Activated effector memory CD4-positive, alpha-beta T cell treated with Interleukin-2 at 50 U/mL for 16 hours (primary cell): ENCODE measurements around the gene FAM185A.
"Not testable (repeated sequence)": the region's sequence is repeated elsewhere in the genome, so short reads cannot be mapped to it uniquely, and the experiment has no call there.

ENCODE experiments used
- DNase-seq: peaks from one replicate; pipeline ENCODE4 v3.0.0-alpha.2; 2020

The FAM185A gene

DNA sequence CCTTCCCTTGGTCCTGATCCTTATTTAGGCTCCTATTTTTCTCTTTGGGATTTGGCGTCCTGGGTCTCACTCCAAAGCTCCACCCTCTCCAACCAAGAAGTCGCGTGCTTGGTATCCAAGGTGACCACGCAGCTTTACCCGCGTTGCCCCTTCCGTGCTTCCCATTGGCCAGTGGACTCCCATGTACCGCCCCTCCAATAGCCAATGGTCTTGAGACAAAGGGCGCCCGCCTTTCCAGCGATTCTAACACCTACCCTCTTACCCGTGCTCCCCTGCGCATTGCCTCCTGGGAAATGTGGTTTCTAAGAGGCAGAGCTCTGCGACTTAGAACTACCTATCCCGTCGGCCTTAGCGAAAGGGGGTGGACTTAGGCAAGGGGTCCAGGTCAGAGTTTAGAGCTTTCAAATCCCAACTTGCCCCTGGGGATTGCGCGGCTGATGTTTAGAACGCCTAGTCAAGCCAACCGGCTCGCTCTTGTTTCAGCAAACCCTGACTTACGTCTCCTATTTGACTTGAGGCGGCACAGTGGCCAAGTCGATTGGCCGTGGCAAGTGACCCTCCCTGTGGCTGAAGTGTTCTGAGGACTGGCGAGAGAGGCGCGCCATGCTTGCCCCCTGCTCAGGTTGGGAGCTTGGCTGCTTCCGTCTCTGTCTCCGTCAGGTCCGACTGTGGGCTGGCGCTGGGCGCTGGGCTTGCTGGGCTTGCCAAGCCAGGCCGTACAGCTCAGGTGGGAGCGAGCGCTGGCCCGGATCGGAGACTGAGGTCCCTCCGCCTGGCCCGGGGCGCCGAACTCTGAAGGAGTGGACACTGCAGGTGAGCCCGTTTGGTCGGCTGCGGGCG is at the start of gene FAM185A:
Gene FAM185A, plus strand, starts transcription at position 395 of the 840 bp plus-strand sequence. Its CDS starts 209 bp downstream, at position 604.
- peak; percentile 90 for DNase-seq

DNA sequence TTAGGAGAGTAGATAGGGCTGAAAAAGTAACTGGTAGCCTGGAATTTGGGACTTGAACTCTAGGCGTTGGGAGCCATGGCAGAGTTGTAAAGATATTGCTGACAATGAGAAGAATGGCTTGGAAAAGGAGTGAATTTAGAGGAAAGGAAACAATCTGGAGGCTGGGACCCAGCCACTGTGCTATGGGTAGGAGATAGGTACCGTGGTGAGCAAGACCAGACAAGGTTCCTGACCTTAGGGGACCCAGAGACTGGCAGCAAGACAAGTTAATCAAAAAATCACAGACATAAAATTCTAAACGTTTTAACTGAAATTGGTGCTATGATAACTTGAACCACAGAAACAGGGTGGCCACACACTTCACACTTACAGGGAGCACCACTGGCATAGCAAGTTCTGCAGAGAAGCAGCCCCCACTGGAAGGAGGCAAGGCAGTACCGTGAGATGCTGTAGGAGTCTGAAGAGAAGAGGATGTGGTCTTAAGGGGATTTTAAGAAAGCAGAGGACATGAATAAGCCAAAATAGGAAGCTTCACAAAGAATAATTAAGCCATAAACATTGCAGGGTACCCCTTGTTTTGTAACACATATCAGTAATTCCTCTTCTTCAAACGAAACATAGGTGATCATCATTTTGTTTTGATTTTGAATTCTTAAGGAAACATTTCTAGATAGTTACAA is 35.6 kb upstream of the FAM185A start:
- DNase-seq: not testable (repeated sequence)

DNA sequence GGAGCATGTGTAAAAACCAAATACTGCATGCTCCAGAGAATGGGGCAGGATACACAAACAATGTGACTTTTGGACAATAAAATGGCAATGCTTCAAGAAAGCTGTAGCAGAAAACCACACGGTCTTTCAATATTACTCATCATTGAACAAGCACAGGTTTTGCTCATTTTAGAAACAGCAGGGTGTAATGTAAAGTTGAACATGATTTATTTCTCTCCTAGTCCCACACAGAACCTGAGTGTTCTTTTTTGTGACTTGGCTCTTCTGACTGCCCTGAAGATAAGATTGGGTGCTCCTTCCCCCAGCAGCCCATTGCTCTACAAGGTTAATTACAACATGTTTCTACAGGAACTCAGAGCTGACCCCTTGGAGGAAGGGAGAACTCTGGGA is 35.1 kb upstream of the FAM185A start:
- DNase-seq: not testable (repeated sequence)

DNA sequence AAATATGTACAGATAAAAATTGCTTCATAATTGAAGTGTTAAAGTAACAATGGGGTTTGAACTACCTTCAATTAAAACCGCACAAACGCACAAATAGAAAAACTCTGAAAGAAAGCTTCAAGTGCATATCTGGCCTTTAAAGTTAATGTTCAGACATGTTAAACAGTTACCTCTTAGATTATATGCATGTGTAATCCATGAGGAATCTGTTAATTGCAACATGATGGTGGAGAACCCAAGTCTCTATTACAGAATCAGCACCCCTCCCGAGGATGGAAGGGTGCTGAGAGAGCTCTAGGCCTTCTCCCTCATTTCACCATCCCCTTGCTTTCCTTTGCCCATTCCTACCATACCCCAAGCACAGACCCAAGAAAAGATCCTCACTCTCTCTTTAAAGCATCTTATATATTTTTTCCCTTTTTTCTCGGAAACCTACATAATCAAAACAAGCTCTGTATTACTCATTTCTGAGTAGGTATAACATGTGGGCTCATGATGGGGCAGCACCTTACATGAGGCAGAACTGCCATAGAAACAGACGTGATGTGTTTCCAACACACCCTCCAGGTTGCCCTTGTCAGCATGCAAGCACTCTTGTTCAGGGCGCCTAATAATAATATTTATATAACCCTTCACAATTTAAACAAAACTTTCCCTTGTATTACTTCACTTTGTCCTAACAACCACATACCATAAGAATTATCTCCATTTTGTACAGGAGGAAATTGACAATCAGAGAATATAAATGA is 33.9 kb upstream of the FAM185A start:
- DNase-seq: not testable (repeated sequence)

DNA sequence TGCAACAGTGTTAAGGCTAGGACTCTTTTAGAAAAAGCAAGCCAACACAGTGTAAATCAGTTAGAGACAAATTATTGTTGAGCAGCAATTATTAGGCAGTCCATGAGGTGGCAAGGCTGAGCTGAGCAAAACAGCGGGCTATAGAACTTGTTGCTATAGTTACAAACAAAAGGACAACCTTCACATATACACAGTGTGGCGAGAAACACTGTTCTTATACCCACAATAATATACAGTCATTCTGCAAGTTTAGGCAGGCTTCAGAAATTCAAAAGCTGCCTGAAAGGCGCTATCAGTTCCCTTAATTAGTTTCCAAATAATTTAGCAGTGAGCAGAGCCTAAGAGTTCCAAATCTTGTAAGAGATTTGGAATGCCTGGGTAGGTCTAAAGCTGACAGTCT is 33.1 kb upstream of the FAM185A start:
- not testable (repeated sequence) for DNase-seq

DNA sequence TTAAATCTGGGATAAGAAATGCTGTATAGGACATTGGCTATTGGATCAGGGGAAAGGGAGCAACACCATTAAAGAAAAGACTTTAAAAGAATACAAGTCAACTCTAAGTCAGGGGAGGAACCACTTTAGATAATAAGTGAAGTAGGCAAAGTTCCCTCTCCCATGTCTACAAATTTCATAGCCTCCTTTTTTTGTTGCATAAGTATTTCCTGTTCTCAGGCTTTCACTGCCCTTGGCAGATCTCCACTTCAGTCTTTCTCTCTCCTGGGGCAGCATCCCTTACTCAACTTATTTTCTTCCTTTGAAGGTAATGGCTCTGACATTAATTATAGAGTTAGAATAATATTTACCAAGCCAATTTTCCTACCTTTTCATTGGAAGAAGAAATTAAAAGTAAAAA is 30.3 kb upstream of the FAM185A start:
- not testable (repeated sequence) for DNase-seq

DNA sequence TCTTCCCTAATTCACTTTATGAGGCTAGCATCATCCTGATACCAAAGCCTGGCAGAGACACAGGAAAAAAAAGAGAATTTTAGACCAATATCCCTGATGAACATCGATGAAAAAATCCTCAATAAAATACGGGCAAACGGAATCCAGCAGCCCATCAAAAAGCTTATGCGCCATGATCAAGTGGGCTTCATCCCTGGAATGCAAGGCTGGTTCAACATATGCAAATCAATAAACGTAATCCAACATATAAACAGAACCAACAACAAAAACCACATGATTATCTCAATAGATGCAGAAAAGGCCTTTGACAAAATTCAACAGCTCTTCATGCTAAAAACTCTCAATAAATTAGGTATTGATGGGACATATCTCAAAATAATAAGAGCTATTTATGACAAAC is 22.6 kb upstream of the FAM185A start:
- DNase-seq: not testable (repeated sequence)

DNA sequence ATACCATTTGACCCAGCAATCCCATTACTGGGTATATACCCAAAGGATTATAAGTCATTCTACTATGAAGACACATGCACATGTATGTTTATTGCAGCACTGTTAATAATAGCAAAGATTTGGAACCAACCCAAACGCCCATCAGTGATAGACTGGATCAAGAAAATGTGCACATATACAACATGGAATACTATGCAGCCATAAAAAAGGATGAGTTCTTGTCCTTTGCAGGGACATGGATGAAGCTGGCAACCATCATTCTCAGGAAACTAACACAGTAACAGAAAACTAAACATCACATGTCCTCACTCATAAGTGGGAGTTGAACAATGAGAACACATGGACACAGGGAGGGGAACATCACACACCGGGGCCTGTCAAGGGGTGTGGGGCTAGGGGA is 19.1 kb upstream of the FAM185A start:
- DNase-seq: not testable (repeated sequence)

DNA sequence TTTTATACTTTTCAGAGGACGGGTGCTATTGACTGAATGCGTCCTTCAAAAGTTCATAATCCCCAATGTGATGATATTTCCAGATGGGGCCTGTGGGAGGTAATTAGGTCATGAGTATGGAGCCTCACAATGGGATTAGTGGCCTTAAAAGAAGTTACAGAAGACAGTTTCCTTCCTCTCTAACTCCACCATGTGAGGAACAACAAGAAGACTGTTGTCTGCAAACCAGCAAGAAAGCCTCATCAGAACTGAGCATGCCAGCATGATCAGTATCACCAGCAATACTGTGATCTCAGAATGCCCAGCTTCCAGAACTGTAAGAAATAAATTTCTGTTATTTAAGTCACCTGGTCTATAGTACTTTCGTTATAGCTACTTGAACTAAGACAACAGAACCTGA is 18.4 kb upstream of the FAM185A start:
- DNase-seq: not testable (repeated sequence)

DNA sequence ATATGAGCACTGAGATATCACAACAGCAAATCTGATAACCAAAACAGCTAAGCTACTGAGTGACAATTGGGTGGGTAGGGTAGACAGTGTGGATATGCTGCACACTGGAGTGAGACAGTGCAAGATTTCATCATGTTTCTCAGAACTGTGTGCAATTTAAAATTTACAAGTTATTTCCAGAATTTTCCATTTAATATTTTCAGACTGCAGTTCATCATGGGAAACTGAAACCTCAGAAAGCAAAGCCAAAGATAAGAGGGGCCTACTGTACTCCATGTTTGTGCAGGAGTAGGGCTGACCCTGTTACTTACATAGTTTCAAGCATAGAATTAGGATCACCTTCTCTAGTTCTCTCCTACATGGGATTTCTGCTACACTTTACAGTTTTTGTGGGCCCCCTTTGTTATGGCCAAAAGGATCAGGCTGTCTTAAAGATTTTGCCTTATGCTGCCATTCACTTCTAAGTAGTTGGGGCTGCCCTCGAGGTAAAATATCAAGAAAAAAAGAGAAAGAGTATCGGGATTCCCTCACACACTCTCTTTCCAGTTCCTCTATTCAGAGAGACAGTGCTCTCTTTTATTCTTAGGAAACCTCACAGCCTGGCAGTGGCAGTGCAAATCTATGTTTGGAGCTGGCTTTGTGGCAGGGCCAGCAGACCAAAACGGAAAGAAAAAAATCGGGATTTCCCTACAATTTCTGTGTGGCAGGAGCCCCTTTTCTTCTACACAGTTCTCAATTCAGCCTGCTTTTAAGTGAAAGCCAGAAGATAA is 6.6 kb upstream of the FAM185A start:
- not testable (repeated sequence) for DNase-seq

DNA sequence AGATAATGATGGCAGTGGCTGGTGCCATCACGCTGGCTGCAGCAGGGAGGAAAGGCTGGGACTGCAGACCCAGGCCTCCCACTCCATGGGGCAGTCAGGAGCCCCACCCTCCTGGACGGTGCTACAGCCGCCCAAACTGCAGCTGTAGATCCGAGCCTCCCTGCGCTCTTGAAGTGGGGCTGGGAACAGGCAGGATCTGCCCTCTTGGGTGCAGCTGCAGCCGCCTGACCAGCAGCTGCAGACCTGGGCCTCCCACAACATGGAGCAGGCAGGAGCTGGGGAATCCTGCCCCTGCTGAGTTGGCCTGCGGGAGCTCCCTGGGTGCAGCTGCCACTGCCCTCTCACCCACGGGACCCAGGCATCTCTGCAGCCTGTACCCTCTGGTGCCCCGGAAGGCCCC is 4.9 kb upstream of the FAM185A start:
- not testable (repeated sequence) for DNase-seq

DNA sequence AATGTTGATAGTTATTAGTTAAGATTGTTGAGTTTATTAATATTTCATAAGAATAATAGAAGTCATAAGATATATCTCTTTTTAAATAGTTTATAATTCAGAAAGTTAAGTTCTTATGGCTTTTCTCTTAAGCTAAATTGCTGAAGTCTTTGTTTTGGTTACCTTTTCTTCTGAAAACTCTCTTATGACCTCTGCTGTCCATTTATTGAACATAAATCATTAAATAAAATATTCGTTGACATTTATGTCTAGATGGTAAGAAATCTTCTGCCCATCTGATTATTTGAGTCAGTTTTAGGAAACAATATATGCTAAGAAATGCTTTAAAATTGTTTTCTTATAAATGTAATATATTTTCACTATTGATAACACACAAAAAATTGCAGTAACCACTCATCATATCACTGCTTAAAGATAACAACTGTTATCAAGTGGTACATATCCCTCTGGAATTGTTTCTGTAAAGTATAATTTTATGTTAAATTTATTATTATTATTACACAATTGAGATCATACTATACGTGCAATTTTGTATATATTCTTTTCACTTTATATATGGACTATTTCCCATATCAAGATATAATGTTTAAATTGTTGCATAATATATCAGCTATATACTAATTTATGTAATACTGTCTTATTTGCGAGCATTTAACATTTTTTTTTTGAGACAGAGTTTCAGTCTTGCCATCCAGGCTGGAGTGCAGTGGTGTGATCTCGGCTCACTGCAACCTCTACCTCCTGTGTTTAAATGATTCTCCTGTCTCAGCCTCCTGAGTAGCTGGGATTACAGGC is 3.1 kb upstream of the FAM185A start:
- DNase-seq: not testable (repeated sequence)

DNA sequence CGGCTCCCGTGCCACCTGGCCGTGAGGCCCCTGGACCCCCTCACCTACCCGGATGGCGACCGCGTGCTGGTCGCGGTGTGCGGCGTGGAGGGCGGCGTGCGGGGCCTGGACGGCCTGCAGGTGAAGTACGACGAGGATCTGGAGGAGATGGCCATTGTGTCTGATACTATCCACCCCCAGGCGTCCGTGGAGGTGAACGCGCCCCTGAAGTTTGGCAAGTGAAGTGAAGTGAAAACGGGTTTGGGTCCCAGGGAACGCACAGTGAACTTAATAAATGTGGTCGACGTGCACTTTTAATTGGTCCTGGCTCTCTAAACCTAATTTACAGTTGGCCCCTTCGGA is 617 bp downstream of the FAM185A start:
- DNase-seq: not testable (repeated sequence)

DNA sequence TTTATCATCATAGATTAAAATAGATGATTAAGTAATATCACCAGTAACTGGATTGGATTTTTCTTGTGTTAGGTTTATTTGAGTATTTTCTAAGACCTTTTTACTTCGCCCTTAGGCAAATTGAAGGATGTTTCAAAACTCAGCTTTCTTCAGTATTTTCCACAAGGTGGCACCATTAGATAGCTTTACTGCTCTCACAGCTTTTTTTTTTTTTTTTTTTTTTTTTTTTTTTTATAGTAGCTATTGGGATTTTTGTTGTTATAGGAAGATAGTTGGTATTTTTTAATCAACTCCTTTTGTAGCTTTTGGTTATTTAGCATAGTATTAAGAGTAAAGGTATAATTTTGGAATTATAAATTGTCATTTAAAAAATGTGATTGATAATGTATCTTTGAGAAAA is 9.4 kb downstream of the FAM185A start:
- not testable (repeated sequence) for DNase-seq

DNA sequence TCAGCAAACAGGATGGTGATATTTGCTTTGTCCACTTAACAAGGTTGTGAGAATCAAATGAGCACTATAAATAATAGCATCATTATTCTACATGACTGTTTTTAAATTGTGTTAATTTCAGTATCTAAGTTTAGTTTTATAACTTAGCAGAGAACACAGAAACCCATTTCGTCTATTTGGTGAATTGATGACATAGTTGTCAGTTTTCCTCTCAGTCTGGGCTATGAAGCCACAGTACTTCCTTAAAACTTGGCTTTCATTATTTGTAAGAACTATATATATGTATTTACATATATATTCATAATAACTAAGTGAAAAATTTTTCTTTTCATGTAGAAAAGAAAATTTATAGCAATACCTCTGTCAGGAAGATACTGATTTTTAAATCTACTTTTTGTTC is 11.1 kb downstream of the FAM185A start:
- not testable (repeated sequence) for DNase-seq

DNA sequence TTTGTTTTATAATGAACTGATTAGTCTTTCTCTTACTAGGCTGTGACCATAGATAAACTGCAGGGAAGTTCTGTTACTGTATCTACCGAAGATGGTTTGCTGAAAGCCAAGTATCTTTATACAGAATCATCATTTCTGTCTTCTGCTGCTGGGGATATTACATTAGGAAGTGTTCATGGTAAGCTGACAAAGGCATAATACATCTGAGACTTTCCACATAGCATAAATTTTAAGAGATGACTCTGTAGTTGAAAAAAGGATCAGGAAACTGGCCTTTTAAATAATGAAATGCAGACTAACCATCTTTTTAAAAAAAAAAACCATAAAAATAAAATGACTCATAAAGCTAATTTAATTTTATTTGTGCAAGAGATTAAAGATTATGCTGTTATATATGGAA is 12.4 kb downstream of the FAM185A start:
- not testable (repeated sequence) for DNase-seq

DNA sequence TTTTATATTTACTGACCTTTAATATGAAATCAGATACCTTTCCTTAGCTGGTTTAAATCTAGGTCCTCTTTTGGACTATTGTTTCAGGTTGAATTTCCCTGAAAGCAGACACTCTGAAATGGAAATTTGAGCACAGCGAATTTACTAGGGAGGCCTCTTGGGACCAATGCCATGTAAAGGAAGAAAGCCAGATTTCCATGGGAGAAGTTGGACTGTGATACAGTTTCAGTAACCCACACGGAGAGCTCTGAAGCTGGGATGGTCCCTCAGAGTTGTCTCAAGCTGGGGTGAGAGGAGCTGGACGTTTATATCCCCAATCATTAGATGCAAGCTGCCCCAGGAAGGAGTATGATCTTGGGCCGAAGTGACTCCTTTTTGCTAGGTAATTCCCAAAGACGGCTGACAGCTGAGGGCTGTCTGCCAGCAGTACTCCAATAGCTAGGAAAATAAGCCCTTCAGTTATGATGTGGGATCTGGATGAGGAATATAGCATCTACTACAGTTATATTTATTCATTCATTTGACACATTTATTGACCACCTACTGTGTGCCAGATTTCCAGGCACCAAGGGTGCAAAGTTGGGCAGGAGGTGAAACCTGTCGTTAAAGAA is 14.6 kb downstream of the FAM185A start:
- DNase-seq: not testable (repeated sequence)

DNA sequence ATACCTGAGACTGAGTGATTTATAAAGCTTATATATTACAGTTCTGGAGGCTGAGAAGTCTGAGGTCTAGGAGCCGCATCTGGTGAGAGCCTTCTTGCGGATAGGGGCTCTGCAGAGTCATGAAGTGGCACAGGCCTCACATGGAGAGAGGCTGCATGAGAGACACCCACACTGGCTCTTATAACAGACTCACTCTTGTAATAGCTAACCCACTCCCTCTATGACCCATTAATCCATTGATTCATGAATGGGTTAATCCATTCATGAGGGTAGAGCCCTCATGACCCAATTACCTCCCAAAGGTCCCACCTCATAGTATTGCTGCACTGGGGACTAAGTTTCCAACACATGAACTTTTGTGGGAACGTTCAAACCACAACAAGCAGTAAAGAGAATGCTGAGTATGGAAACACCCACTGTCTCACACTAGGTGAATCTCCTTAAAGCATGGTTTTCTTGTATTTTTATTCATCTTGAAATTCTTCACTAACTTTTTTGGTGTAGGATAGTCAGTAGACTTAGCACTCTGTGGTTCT is 20.9 kb downstream of the FAM185A start:
- DNase-seq: not testable (repeated sequence)

DNA sequence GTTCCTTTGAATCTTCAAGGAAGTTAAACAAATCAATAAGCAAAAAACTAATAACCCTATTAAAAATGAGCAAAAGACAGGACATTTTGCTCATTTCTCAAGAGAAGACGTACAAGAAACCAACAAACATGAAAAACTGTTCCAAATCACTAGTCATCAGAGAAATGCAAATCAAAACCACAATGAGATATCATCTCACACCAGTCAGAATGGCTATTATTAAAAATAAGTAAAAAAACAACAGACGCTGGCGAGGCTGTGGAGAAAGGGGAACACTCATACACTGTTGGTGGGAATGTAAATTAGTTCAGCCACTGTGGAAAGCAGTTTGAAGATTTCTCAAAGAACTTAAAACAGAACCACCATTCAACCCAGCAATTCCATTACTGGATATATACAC is 21.7 kb downstream of the FAM185A start:
- DNase-seq: not testable (repeated sequence)

DNA sequence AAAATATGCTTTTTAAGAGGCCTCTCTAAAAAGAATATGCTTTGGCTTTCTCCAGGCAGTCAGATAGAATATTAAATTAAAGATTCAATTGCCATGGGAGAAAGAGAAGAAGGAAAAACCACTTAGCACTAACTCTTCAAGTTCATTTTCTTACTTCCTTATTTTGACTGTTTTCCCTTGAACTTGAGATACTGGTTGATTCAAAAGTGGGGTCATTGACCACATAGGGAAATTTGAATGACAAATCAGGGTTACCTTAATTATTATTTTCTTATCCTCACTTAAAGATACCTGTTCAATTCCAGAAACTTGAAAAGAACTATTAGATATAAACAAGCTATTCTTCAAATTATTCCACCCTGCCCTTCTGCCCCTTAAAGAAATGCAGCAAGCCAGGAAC is 27.4 kb downstream of the FAM185A start:
- DNase-seq: not testable (repeated sequence)

DNA sequence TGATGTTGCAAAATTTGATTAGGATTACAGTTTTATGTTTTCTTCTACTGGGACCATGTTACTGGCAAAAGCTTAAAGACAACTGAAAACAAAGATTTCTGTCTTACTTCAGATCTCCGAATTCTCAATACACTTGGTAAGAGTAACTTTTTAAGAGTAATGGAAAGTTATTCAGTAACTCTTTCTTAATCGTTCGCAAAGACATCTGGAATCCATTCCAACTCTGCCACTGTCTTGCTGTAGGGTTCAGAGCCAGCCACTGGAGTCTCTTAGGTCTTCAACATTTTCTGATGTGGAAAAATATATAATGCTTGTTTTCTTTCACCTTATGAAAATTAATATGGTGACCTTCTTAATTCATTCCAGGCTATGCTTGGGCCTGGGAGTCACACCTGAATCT is 29.9 kb downstream of the FAM185A start:
- not testable (repeated sequence) for DNase-seq
